ENCODE measurements around the gene STAMBP. TPM values are rescaled to one million over a fixed set of nuclear protein-coding genes. Genes with fewer than 3 reads are reported as not detected.
A peak's percentile ranks its signal among the peaks of the same experiment; 100 is the strongest.

The STAMBP gene
- total and polyA plus RNA-seq, 2 of the 13 experiments (the other 11 are each of a cell fraction or from before 2014, with no cell fraction given): 49.6 to 53.2 TPM

- TF ChIP-seq ZBTB49 (CRISPR knock-in tag; IDR thresholded peaks at IDR 0.05; ENCODE audit: borderline replicate concordance) (no peak), FOXA3 (CRISPR knock-in tag; IDR thresholded peaks at IDR 0.05) (peak; percentile 28; the same call in 1 of the 2 replicates), ZSCAN22 (CRISPR knock-in tag; IDR thresholded peaks at IDR 0.05) (no peak), ZFYVE20 (CRISPR knock-in tag; IDR thresholded peaks at IDR 0.05; ENCODE audit: borderline replicate concordance, low read depth) (no peak), E2F1 (CRISPR knock-in tag; IDR thresholded peaks at IDR 0.05) (no peak; the same call in 1 of the 2 replicates), TCF7 (IDR thresholded peaks at IDR 0.05; ENCODE audit: low read depth) (no peak), TBX2 (CRISPR knock-in tag; IDR thresholded peaks at IDR 0.05; ENCODE audit: borderline replicate concordance) (peak; percentile 90), ZNF790 (CRISPR knock-in tag; IDR thresholded peaks at IDR 0.05; ENCODE audit: borderline replicate concordance) (peak; percentile 88; the same call in 1 of the 2 replicates), FUBP1 (CRISPR knock-in tag; IDR thresholded peaks at IDR 0.05; ENCODE audit: borderline replicate concordance) (no peak), ZNF3 (CRISPR knock-in tag; IDR thresholded peaks at IDR 0.05) (no peak), ZNF232 (CRISPR knock-in tag; IDR thresholded peaks at IDR 0.05; ENCODE audit: borderline replicate concordance) (peak; percentile 70), ZNF20 (CRISPR knock-in tag; IDR thresholded peaks at IDR 0.05) (no peak)
- TF ChIP-seq, protein P1, sequence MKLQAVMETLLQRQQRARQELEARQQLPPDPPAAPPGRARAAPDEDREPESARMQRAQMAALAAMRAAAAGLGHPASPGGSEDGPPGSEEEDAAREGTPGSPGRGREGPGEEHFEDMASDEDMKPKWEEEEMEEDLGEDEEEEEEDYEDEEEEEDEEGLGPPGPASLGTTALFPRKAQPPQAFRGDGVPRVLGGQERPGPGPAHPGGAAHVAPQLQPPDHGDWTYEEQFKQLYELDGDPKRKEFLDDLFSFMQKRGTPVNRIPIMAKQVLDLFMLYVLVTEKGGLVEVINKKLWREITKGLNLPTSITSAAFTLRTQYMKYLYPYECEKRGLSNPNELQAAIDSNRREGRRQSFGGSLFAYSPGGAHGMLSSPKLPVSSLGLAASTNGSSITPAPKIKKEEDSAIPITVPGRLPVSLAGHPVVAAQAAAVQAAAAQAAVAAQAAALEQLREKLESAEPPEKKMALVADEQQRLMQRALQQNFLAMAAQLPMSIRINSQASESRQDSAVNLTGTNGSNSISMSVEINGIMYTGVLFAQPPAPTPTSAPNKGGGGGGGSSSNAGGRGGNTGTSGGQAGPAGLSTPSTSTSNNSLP (IDR thresholded peaks at IDR 0.05; ENCODE audit: low read depth, low read length): no peak
- TF ChIP-seq, protein P2, sequence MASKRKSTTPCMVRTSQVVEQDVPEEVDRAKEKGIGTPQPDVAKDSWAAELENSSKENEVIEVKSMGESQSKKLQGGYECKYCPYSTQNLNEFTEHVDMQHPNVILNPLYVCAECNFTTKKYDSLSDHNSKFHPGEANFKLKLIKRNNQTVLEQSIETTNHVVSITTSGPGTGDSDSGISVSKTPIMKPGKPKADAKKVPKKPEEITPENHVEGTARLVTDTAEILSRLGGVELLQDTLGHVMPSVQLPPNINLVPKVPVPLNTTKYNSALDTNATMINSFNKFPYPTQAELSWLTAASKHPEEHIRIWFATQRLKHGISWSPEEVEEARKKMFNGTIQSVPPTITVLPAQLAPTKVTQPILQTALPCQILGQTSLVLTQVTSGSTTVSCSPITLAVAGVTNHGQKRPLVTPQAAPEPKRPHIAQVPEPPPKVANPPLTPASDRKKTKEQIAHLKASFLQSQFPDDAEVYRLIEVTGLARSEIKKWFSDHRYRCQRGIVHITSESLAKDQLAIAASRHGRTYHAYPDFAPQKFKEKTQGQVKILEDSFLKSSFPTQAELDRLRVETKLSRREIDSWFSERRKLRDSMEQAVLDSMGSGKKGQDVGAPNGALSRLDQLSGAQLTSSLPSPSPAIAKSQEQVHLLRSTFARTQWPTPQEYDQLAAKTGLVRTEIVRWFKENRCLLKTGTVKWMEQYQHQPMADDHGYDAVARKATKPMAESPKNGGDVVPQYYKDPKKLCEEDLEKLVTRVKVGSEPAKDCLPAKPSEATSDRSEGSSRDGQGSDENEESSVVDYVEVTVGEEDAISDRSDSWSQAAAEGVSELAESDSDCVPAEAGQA (IDR thresholded peaks at IDR 0.05; ENCODE audit: low read depth): peak; percentile 87
- TF ChIP-seq, protein P2 (CRISPR knock-in tag; IDR thresholded peaks at IDR 0.05; ENCODE audit: borderline replicate concordance): no peak
Observed at GRCh38 chr2:73828818-73829570, at the start of gene STAMBP (continued).
